GM12801 (cell line): Measurements from ENCODE around the gene PISD.

Experiments used
- CTCF ChIP-seq: IDR thresholded peaks from one replicate; pipeline ENCODE4 v1.5.1; 2011; ENCODE audit warnings: control low read depth; ENCODE audit not compliant: insufficient read length; ENCODE audit errors: extremely low read depth

The PISD gene

GRCh38 chr22:31681349-31682345, 19.6 kb upstream of the PISD start:
- no peak for TF ChIP-seq CTCF

GRCh38 chr22:31680861-31681341, 18.9 kb upstream of the PISD start:
- TF ChIP-seq CTCF, result no peak

- no peak for TF ChIP-seq CTCF
Observed at GRCh38 chr22:31678748-31679147, 16.7 kb upstream of the PISD start.

- TF ChIP-seq CTCF, result no peak
Observed at GRCh38 chr22:31676700-31677099, 14.7 kb upstream of the PISD start.

GRCh38 chr22:31662668-31663037, 638 bp upstream of the PISD start:
- TF ChIP-seq CTCF, result no peak

- no peak for TF ChIP-seq CTCF
Observed at GRCh38 chr22:31659246-31659645, 2.8 kb downstream of the PISD start.

- TF ChIP-seq CTCF, result no peak
Observed at GRCh38 chr22:31654408-31654807, 7.6 kb downstream of the PISD start.
